HL-60 (cell line): Measurements from ENCODE around the gene VSTM2L.

Experiments
- GABPA ChIP-seq: IDR thresholded peaks from 2 replicates; pipeline ENCODE4 v1.6.1; 2012; ENCODE audit warnings: low read depth
- POLR2AphosphoS5 ChIP-seq: IDR thresholded peaks from 2 replicates; pipeline ENCODE4 v1.6.1; 2012; ENCODE audit warnings: low read depth
- SPI1 ChIP-seq: IDR thresholded peaks from 2 replicates; pipeline ENCODE4 v1.6.1; 2012; ENCODE audit warnings: low read depth, mild to moderate bottlenecking, borderline replicate concordance
- TF ChIP-seq, protein P1 (sequence below): IDR thresholded peaks from one replicate; pipeline ENCODE4 v1.5.1; 2011; ENCODE audit warnings: low read length, control low read depth, inconsistent platforms; ENCODE audit not compliant: insufficient read depth
- TF ChIP-seq, protein P2 (sequence below): IDR thresholded peaks from 2 replicates; pipeline ENCODE4 v1.6.1; 2012; ENCODE audit warnings: low read depth; ENCODE audit not compliant: insufficient replicate concordance

DNA sequence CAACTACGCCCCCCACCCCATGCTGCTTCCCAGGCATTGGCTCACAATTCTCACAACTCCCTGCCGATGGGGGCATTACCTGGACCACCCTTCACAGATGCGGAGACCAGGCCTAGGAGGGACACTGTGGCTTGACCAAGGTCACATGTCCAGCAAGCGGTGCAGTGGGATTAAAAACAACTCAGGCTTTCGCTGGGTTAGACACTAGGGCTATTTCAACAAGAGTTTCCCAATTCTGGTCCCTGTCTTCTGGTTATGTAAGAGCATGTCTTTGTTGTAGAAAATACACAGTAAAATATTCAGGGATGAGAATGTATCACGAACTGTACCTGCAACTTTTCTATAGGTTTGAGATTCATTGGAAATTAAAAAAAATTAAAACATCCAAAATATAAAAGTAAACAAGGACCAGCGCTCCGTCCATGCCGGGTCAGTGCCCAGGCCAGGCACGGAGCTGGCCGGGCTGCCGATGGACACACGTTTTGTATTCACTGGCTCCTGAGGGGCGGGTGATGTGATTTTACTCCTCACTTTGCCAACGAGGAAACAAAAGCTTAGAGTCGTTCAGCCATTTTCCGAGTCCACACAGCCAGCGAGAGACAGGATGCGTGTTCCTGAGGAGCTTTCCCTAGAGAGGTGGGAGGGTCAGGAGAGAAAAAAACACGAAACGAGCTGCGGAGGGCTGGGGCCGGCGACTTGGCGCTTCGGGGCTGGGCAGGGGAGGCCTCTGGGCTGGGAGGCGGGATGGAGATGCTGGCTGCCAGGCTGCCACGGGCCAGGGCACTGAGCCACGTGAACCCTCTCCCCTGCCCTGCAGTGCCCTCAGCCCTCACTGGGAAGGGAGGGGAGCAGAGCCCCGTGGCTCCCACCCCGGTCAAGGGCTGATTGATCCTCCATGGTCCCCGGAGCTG lies 17.1 kb upstream of the VSTM2L start:
- TF ChIP-seq, protein P1, sequence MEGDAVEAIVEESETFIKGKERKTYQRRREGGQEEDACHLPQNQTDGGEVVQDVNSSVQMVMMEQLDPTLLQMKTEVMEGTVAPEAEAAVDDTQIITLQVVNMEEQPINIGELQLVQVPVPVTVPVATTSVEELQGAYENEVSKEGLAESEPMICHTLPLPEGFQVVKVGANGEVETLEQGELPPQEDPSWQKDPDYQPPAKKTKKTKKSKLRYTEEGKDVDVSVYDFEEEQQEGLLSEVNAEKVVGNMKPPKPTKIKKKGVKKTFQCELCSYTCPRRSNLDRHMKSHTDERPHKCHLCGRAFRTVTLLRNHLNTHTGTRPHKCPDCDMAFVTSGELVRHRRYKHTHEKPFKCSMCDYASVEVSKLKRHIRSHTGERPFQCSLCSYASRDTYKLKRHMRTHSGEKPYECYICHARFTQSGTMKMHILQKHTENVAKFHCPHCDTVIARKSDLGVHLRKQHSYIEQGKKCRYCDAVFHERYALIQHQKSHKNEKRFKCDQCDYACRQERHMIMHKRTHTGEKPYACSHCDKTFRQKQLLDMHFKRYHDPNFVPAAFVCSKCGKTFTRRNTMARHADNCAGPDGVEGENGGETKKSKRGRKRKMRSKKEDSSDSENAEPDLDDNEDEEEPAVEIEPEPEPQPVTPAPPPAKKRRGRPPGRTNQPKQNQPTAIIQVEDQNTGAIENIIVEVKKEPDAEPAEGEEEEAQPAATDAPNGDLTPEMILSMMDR: no peak
- TF ChIP-seq, protein P2, sequence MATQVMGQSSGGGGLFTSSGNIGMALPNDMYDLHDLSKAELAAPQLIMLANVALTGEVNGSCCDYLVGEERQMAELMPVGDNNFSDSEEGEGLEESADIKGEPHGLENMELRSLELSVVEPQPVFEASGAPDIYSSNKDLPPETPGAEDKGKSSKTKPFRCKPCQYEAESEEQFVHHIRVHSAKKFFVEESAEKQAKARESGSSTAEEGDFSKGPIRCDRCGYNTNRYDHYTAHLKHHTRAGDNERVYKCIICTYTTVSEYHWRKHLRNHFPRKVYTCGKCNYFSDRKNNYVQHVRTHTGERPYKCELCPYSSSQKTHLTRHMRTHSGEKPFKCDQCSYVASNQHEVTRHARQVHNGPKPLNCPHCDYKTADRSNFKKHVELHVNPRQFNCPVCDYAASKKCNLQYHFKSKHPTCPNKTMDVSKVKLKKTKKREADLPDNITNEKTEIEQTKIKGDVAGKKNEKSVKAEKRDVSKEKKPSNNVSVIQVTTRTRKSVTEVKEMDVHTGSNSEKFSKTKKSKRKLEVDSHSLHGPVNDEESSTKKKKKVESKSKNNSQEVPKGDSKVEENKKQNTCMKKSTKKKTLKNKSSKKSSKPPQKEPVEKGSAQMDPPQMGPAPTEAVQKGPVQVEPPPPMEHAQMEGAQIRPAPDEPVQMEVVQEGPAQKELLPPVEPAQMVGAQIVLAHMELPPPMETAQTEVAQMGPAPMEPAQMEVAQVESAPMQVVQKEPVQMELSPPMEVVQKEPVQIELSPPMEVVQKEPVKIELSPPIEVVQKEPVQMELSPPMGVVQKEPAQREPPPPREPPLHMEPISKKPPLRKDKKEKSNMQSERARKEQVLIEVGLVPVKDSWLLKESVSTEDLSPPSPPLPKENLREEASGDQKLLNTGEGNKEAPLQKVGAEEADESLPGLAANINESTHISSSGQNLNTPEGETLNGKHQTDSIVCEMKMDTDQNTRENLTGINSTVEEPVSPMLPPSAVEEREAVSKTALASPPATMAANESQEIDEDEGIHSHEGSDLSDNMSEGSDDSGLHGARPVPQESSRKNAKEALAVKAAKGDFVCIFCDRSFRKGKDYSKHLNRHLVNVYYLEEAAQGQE: no peak
- TF ChIP-seq POLR2AphosphoS5 (no peak), GABPA (no peak), SPI1 (no peak)
